Panc1 (cell line): ENCODE measurements around the gene PCBD1. TPM values are rescaled to one million over a fixed set of nuclear protein-coding genes. Genes with fewer than 3 reads are reported as not detected.

Experiments
- ATAC-seq: fragments of 200-7000 bp; cut with Tn5 transposase; 2 replicates; pipeline ENCODE4 v1.9.1; 2020; ENCODE audit warnings: mild to moderate bottlenecking, moderate library complexity
- BruUV-seq: library from RNA; stranded (reverse); fragments of 400-500 nt; replicated peaks from 2 replicates; lab custom pipeline; 2021; lab: Mats Ljungman, UMichigan
- CTCF ChIA-PET: fragments of 300-600 bp; sonication (Branson Sonifier 250); formaldehyde crosslinking; loops from one replicate; lab custom pipeline; 2022; ENCODE audit warnings: antibody characterized with exemption; lab: Charles Lee
- POLR2A ChIA-PET: fragments of 300-600 bp; sonication (Branson Sonifier 250); formaldehyde crosslinking; loops from one replicate; lab custom pipeline; 2022; ENCODE audit warnings: antibody characterized with exemption; lab: Charles Lee
- DNase-seq: peaks from one replicate; pipeline ENCODE4 v3.0.0-alpha.2; 2010; ENCODE audit warnings: low read depth, low spot score
- H3K27ac ChIP-seq: 2 replicates; pipeline ENCODE4 v1.5.1; 2011; ENCODE audit warnings: mild to moderate bottlenecking, low read length, inconsistent platforms
- H3K27me3 ChIP-seq: fragments of 200-500 bp; sonication (Bioruptor generic); 2 replicates; pipeline ENCODE4 v1.6.0; 2014; ENCODE audit warnings: low read length, inconsistent platforms; ENCODE audit not compliant: control insufficient read depth, insufficient read depth
- H3K36me3 ChIP-seq: fragments of 200-500 bp; sonication (Bioruptor generic); 2 replicates; pipeline ENCODE4 v1.5.1; 2014; ENCODE audit warnings: inconsistent platforms, mild to moderate bottlenecking, low read length, moderate library complexity; ENCODE audit not compliant: control insufficient read depth, insufficient read depth
- H3K4me1 ChIP-seq: 2 replicates; pipeline ENCODE4 v1.5.1; 2011; ENCODE audit warnings: inconsistent platforms, mild to moderate bottlenecking, low read length, moderate library complexity; ENCODE audit not compliant: control insufficient read depth, insufficient read depth
- H3K4me3 ChIP-seq, 2 experiments: 2 replicates each; pipeline ENCODE4 v1.5.1; 2011 to 2012; ENCODE audit warnings: low read depth in 2 of 2, low read length in 2 of 2, mild to moderate bottlenecking in 2 of 2, inconsistent platforms in 1 of 2, moderate library complexity in 1 of 2
- H3K9me3 ChIP-seq: fragments of 200-500 bp; sonication (Bioruptor generic); 2 replicates; pipeline ENCODE4 v1.5.1; 2014; ENCODE audit warnings: low read depth, mild to moderate bottlenecking, inconsistent platforms, low read length, moderate library complexity; ENCODE audit not compliant: control insufficient read depth, insufficient read depth
- POLR2AphosphoS5 ChIP-seq: IDR thresholded peaks from 2 replicates; pipeline ENCODE4 v1.6.1; 2012; ENCODE audit warnings: mild to moderate bottlenecking, low read depth, low read length, moderate library complexity
- REST ChIP-seq, 2 experiments: IDR thresholded peaks; 2 replicates each; pipeline ENCODE4 v1.6.1; 2011 to 2012; ENCODE audit warnings: low read depth in 2 of 2, control low read depth in 1 of 2, low read length in 1 of 2, mild to moderate bottlenecking in 1 of 2, moderate library complexity in 1 of 2; ENCODE audit not compliant: insufficient read depth in 1 of 2
- SIN3A ChIP-seq: IDR thresholded peaks from 2 replicates; pipeline ENCODE4 v1.6.1; 2012; ENCODE audit warnings: low read depth, mild to moderate bottlenecking, low read length, moderate library complexity, borderline replicate concordance; ENCODE audit not compliant: insufficient read depth
- TCF7L2 ChIP-seq: IDR thresholded peaks from 2 replicates; pipeline ENCODE4 v1.6.1; 2011; ENCODE audit warnings: mild to moderate bottlenecking, low read depth, low read length, inconsistent platforms
- in situ Hi-C: cut with HindIII; loops from 2 replicates; pipeline ENCODE4 v1.10.0; 2016; ENCODE audit warnings: low sequenced_read_pairs, low pct_unique_long_range_greater_than_20kb
- intact Hi-C: fragments of 100-400 bp; cut with micrococcal nuclease; formaldehyde crosslinking; loops from one replicate; pipeline ENCODE4 v1.10.0; 2022; ENCODE audit not compliant: unreplicated experiment
- total RNA-seq: library from RNA; stranded (reverse); gene quantifications from one replicate; pipeline ENCODE4 v1.2.1, GENCODE V29; 2021; ENCODE audit not compliant: unreplicated experiment
- TF ChIP-seq, protein P1 (sequence below): fragments of 450-650 bp; IDR thresholded peaks from 2 replicates; pipeline ENCODE4 v1.5.1; 2017; ENCODE audit warnings: mild to moderate bottlenecking

PCBD1 gene
- total RNA-seq, 1 experiment from 2014 or later: 122 TPM

DNA sequence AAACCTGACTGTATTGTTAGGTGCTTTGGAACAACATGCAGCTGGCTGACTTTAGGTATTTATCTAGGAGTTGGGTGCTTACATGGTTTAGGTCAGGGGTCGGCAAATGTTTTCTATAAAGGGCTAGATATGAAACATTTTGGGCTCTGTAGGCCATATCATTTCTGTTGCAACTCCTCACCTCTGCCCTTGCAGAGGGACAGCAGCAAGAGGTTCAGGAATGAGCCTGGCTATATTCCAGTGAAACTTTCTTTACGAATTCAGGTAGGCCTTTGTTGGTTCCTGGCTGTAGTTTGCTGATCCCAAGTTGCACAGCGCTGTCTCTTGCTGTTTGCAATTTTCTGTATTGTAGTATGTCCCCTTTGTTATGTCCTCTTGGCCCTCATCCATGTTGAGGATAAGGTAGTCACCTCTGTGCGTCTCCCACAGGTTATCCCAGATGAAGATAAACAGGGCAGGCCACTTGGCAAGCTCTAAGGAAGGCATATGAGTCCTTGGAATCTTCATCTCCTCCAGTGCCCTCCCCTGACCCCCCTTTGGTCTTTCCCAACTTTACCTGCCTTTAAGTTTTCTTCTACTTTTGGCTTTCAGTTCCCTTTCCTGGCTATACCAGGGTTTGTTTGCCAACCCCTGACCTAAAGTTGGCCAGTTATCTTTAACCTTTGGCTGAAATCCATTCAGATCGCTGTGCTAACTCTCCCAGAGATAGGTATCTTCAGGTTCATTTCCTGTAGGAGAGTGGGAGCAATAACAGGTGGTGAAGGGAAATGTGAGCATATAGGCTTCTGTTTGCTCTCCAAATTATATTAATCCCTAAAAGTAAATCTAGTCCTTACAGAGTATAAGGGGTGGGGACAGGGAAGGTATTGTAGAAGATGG is 36.5 kb downstream of the PCBD1 start:
- intact Hi-C loops: no loop called here
- CTCF ChIA-PET: no interaction called here
- peak; percentile 30; the same call in 1 of the 2 replicates for ATAC-seq
- peaks cover 8% of the 10 kb centered on the region; the same call in 1 of the 2 replicates for H3K36me3 ChIP-seq
- POLR2A ChIA-PET: interaction anchor here (0.6 to 0.9 kb wide), 3 partner anchors 13 to 1559 kb away, joined by 3 to 15 read pairs (median 5); no protein-coding TSS in a partner anchor
- DNase-seq: no peak
- in situ Hi-C loops: no loop called here
- H3K4me1 ChIP-seq: peaks cover 20% of the 10 kb centered on the region
- 0 out of 2 replicates have a peak overlapping the region, but pooled peaks have one; percentile 15 for H3K27ac ChIP-seq
- H3K9me3 ChIP-seq: no peaks in the 10 kb centered on the region
- TF ChIP-seq, protein P1, sequence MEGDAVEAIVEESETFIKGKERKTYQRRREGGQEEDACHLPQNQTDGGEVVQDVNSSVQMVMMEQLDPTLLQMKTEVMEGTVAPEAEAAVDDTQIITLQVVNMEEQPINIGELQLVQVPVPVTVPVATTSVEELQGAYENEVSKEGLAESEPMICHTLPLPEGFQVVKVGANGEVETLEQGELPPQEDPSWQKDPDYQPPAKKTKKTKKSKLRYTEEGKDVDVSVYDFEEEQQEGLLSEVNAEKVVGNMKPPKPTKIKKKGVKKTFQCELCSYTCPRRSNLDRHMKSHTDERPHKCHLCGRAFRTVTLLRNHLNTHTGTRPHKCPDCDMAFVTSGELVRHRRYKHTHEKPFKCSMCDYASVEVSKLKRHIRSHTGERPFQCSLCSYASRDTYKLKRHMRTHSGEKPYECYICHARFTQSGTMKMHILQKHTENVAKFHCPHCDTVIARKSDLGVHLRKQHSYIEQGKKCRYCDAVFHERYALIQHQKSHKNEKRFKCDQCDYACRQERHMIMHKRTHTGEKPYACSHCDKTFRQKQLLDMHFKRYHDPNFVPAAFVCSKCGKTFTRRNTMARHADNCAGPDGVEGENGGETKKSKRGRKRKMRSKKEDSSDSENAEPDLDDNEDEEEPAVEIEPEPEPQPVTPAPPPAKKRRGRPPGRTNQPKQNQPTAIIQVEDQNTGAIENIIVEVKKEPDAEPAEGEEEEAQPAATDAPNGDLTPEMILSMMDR: no peak
- no peak for TF ChIP-seq REST (IDR thresholded peaks at IDR 0.05; ENCODE audit: insufficient read depth in 1 of 2, low read depth in 2 of 2, low read length in 1 of 2)
- TF ChIP-seq POLR2AphosphoS5: no peak
- TF ChIP-seq TCF7L2: no peak; the same call in 1 of the 2 replicates
- TF ChIP-seq SIN3A: no peak
- BruUV-seq: no TSS peak
- H3K4me3 ChIP-seq: no peak overlapping the region
- H3K27me3 ChIP-seq: no peaks in the 10 kb centered on the region

DNA sequence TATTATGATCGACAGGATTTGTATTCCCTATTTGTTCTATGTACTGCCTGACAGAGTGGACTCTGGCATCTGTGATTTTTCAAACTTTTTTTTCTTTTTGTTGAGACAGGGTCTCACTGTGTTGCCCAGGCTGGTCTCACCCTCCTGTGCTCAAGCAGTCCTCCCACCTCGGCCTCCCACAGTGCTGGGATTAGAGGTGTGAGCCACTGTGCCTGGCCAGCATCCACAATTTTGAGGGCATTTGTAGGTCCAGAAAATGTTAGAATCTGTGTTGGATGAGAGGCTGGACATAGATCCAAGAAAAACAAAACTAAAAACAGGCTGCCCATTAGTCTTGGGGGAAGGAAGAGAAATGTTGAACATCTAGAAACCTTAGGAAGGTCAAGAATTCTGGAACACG is 38.3 kb downstream of the PCBD1 start:
- CTCF ChIA-PET: no interaction called here
- BruUV-seq: no TSS peak
- POLR2A ChIA-PET: no interaction called here
- no peak overlapping the region for H3K4me3 ChIP-seq
- peaks cover 20% of the 10 kb centered on the region for H3K4me1 ChIP-seq
- no peak for ATAC-seq
- in situ Hi-C loops (no loop called here), intact Hi-C loops (no loop called here)
- no peak for DNase-seq
- TF ChIP-seq SIN3A (no peak), TCF7L2 (no peak), REST (IDR thresholded peaks at IDR 0.05; ENCODE audit: insufficient read depth in 1 of 2, low read depth in 2 of 2, low read length in 1 of 2) (no peak), POLR2AphosphoS5 (no peak)
- TF ChIP-seq, protein P1: no peak
- peak overlapping the region; percentile 29; the same call in 1 of the 2 replicates for H3K27ac ChIP-seq
- H3K27me3 ChIP-seq: no peaks in the 10 kb centered on the region
- no peaks in the 10 kb centered on the region for H3K9me3 ChIP-seq
- peaks cover 4% of the 10 kb centered on the region; the same call in 1 of the 2 replicates for H3K36me3 ChIP-seq
